Smooth muscle cell (in vitro differentiated cells): Measurements from ENCODE around the gene SLC8A1. TPM values are rescaled to one million over a fixed set of nuclear protein-coding genes. Genes with fewer than 3 reads are reported as not detected.

Source experiments
- DNase-seq: peaks from one replicate; lab custom pipeline; 2025; ENCODE audit not compliant: unreplicated experiment; lab: John Stamatoyannopoulos, UW
- H2AFZ ChIP-seq: fragments of 200-600 bp; sonication (generic); 2 replicates; pipeline ENCODE4 v1.6.0; 2016; ENCODE audit warnings: antibody characterized with exemption, low read depth, mild to moderate bottlenecking
- H3F3A ChIP-seq: fragments of 200-600 bp; sonication (generic); 2 replicates; pipeline ENCODE4 v1.6.0; 2017; ENCODE audit warnings: antibody characterized with exemption, low read depth
- H3K27ac ChIP-seq: fragments of 200-600 bp; sonication (generic); 2 replicates; pipeline ENCODE4 v1.5.1; 2016; ENCODE audit warnings: low read depth, mild to moderate bottlenecking
- H3K27me3 ChIP-seq: fragments of 200-600 bp; sonication (generic); 2 replicates; pipeline ENCODE4 v1.6.1; 2016; ENCODE audit warnings: low read depth, mild to moderate bottlenecking
- H3K36me3 ChIP-seq: fragments of 200-600 bp; sonication (generic); 2 replicates; pipeline ENCODE4 v1.5.1; 2016; ENCODE audit warnings: low read depth
- H3K4me1 ChIP-seq: fragments of 200-600 bp; sonication (generic); 2 replicates; pipeline ENCODE4 v1.5.1; 2016; ENCODE audit warnings: low read depth
- H3K4me2 ChIP-seq: fragments of 200-600 bp; sonication (generic); 2 replicates; pipeline ENCODE4 v1.6.0; 2016; ENCODE audit warnings: mild to moderate bottlenecking
- H3K4me3 ChIP-seq: fragments of 200-600 bp; sonication (generic); 2 replicates; pipeline ENCODE4 v1.5.1; 2016; ENCODE audit warnings: mild to moderate bottlenecking
- H3K79me2 ChIP-seq: fragments of 200-600 bp; sonication (generic); 2 replicates; pipeline ENCODE4 v1.6.0; 2016; ENCODE audit warnings: low read depth, mild to moderate bottlenecking
- H3K9ac ChIP-seq: fragments of 200-600 bp; sonication (generic); 2 replicates; pipeline ENCODE4 v1.6.0; 2016; ENCODE audit warnings: low read depth
- H3K9me3 ChIP-seq: fragments of 200-600 bp; sonication (generic); replicated peaks from 2 replicates; pipeline ENCODE4 v1.5.1; 2016; ENCODE audit warnings: low read depth
- H4K20me1 ChIP-seq: fragments of 200-600 bp; sonication (generic); 2 replicates; pipeline ENCODE4 v1.6.0; 2016; ENCODE audit warnings: low read depth
- WGBS: methylation state at CpG from one replicate; pipeline ENCODE4 v1.1.7; 2016; ENCODE audit warnings: low lambda C conversion rate; 5-methylcytosine and 5-hydroxymethylcytosine counted together
- polyA plus RNA-seq: library from polyadenylated mRNA; unstranded; fragments of >200 nt; fragmentation: Nextera tagmentation; extraction: Ambion mirVana; gene quantifications from 2 replicates; pipeline ENCODE4 v1.2.1, GENCODE V29; 2016
- total RNA-seq: library from RNA; depleted of rRNA; stranded (reverse); fragments of >200 nt; gene quantifications from 2 replicates; pipeline ENCODE4 v1.2.3, GENCODE V29; 2014
- TF ChIP-seq, protein P1 (sequence below): fragments of 200-600 bp; sonication (generic); IDR thresholded peaks from 2 replicates; pipeline ENCODE4 v1.5.1; 2017; ENCODE audit warnings: borderline replicate concordance, mild to moderate bottlenecking, antibody characterized with exemption; ENCODE audit not compliant: insufficient read depth, poor library complexity, severe bottlenecking

SLC8A1 gene
- total and polyA plus RNA-seq, 2 experiments from 2014 or later: 1.1 to 5.3 TPM

DNA sequence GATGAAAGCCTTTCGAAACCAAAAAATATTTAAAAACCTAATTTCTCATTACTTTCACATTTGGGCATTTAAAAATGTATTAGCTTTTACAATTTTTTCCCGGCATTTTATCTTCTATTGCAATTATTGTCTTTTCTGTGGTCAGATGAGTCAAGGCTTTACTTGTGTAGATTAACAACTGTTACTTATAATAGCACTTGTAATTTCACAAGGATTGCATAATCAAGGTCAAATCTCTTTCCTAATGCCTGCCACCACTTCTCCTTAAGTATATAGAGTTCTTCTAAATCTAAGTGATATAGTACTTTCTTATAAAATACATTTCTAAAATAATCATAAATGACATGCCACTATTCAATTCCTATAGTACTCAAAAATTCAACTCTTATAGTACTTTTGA, 67.2 kb downstream of the SLC8A1 start:
- Histone ChIP-seq H2AFZ (no peak overlapping the region), H3K27ac (no peak overlapping the region), H3K79me2 (no peaks in the 10 kb centered on the region), H3F3A (no peaks in the 10 kb centered on the region), H3K4me2 (peak overlapping the region; percentile 25), H4K20me1 (no peaks in the 10 kb centered on the region), H3K9me3 (peaks cover 14% of the 10 kb centered on the region), H3K27me3 (no peaks in the 10 kb centered on the region), H3K4me3 (no peak overlapping the region), H3K9ac (no peak overlapping the region), H3K36me3 (no peaks in the 10 kb centered on the region), H3K4me1 (peaks cover 5% of the 10 kb centered on the region)
- 2% methylated on average over 2 of the region's 2 CpGs for whole genome bisulfite sequencing
- TF ChIP-seq, protein P1, sequence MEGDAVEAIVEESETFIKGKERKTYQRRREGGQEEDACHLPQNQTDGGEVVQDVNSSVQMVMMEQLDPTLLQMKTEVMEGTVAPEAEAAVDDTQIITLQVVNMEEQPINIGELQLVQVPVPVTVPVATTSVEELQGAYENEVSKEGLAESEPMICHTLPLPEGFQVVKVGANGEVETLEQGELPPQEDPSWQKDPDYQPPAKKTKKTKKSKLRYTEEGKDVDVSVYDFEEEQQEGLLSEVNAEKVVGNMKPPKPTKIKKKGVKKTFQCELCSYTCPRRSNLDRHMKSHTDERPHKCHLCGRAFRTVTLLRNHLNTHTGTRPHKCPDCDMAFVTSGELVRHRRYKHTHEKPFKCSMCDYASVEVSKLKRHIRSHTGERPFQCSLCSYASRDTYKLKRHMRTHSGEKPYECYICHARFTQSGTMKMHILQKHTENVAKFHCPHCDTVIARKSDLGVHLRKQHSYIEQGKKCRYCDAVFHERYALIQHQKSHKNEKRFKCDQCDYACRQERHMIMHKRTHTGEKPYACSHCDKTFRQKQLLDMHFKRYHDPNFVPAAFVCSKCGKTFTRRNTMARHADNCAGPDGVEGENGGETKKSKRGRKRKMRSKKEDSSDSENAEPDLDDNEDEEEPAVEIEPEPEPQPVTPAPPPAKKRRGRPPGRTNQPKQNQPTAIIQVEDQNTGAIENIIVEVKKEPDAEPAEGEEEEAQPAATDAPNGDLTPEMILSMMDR: no peak
- no peak for DNase-seq

DNA sequence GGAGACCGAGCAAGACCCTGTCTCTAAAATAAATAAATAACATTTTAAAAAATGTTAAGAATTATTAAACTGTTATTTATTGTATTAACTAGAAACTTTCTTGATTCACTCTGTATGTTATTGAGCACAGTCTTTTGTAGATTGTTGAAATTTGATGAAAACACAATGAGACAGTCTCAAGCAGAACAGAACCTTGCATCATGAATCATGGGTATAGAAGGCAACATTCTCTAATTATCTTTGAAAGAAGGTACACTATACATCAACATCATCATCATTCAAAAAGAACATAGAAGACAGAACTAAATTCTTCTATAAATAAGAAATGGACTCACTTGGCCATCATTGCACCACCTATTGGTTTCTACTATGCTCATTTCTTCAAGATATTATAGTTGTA, 67.7 kb downstream of the SLC8A1 start:
- no peaks in the 10 kb centered on the region for H4K20me1 ChIP-seq
- no peak overlapping the region for H3K9ac ChIP-seq
- H3K4me2 ChIP-seq: peak overlapping the region; percentile 25
- TF ChIP-seq, protein P1: no peak
- no peak for DNase-seq
- WGBS: 95% methylated on average over 1 of the region's 1 CpG
- H3K27ac ChIP-seq: no peak overlapping the region
- H3K9me3 ChIP-seq: peaks cover 14% of the 10 kb centered on the region
- H3K36me3 ChIP-seq: no peaks in the 10 kb centered on the region
- H3K27me3 ChIP-seq: no peaks in the 10 kb centered on the region
- no peak overlapping the region for H3K4me3 ChIP-seq
- H2AFZ ChIP-seq: no peak overlapping the region
- no peaks in the 10 kb centered on the region for H3K79me2 ChIP-seq
- H3K4me1 ChIP-seq: peaks cover 5% of the 10 kb centered on the region
- H3F3A ChIP-seq: no peaks in the 10 kb centered on the region

DNA sequence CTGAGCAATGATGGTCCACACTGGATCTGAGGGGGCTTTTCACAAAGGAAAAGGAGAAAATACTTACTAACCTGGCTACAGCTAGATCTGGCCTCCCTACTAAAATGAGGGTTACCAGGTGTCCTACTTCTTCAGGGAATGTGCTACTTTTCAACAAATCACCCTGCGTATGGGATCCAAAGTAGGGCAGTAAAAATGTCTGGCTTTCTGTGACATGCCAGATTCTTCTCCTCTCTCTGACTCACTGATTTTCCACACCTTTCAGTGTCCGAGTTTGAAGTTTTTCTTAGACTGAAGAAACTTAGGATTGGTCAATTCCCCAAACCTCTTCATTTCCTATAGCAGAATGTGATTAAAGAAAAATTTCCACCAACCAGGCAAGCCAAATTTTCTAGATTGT, 71.2 kb downstream of the SLC8A1 start:
- TF ChIP-seq, protein P1: no peak

DNA sequence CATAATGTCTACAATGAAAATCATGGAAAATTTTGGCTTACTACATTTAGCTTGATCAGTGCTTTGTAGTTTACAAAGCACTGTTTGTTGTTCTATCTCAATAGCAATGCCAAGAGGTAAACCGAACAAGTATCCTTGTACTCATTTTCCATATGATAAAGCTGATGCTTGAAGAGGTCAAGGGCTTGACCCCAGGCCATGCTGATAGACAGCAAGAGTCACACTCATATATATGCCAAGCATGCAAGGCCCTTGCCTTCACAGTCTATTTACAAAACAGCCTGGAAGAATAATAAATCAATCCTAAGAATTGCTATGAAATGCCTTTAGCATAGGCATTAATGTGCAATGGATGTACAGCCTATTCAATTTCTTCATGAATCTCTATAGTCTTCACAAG, 71.8 kb downstream of the SLC8A1 start:
- Histone ChIP-seq H3K27me3 (no peaks in the 10 kb centered on the region), H4K20me1 (no peaks in the 10 kb centered on the region), H3K9me3 (peaks cover 14% of the 10 kb centered on the region), H3K79me2 (no peaks in the 10 kb centered on the region), H2AFZ (no peak overlapping the region), H3K27ac (no peak overlapping the region), H3K4me2 (no peak overlapping the region), H3K9ac (no peak overlapping the region), H3K36me3 (no peaks in the 10 kb centered on the region), H3F3A (no peaks in the 10 kb centered on the region), H3K4me3 (no peak overlapping the region), H3K4me1 (peaks cover 5% of the 10 kb centered on the region)
- no peak for DNase-seq
- TF ChIP-seq, protein P1: no peak
- 77% methylated on average over 1 of the region's 1 CpG for WGBS

More for the DNA sequence above, 71.2 kb downstream of the SLC8A1 start:
- Histone ChIP-seq H3K9ac (no peak overlapping the region), H3K9me3 (peaks cover 14% of the 10 kb centered on the region), H3K27me3 (no peaks in the 10 kb centered on the region), H3K79me2 (no peaks in the 10 kb centered on the region), H4K20me1 (no peaks in the 10 kb centered on the region), H3K4me1 (peaks cover 5% of the 10 kb centered on the region), H3F3A (no peaks in the 10 kb centered on the region), H3K36me3 (no peaks in the 10 kb centered on the region), H3K27ac (no peak overlapping the region), H2AFZ (no peak overlapping the region), H3K4me3 (no peak overlapping the region), H3K4me2 (no peak overlapping the region)
- WGBS: 81% methylated on average over 2 of the region's 2 CpGs
- DNase-seq: no peak
